ENCODE measurements around the gene CXCL6.
A peak's percentile ranks its signal among the peaks of the same experiment; 100 is the strongest.

Gene CXCL6

DNA sequence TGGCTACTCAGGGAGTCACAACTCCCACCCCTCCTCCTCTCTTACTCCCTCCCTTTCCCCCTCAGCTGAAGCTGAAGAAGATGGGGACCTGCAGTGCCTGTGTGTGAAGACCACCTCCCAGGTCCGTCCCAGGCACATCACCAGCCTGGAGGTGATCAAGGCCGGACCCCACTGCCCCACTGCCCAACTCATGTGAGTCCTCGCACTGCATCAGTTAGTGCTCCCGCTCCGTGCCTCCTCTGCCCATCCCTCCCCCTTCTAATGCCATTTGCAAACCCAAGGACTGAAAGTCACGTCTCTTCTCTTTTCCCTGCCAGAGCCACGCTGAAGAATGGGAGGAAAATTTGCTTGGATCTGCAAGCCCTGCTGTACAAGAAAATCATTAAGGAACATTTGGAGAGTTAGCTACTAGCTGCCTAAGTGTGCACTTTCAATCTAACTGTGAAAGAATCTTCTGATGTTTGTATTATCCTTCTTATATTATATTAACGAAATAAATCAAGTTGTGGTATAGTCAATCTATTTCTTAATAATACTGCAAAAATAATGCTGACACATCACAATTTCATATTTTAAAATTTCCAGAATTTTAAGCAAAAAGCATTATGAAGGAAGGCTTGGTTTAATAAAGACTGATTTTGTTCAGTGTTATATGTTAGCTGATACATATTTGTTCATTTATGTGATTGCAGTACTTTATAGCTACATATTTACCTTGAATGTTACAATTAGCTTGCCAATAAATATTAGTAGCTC lies 17.4 kb downstream of the CXCL6 start:
- TF ChIP-seq, protein P1, sequence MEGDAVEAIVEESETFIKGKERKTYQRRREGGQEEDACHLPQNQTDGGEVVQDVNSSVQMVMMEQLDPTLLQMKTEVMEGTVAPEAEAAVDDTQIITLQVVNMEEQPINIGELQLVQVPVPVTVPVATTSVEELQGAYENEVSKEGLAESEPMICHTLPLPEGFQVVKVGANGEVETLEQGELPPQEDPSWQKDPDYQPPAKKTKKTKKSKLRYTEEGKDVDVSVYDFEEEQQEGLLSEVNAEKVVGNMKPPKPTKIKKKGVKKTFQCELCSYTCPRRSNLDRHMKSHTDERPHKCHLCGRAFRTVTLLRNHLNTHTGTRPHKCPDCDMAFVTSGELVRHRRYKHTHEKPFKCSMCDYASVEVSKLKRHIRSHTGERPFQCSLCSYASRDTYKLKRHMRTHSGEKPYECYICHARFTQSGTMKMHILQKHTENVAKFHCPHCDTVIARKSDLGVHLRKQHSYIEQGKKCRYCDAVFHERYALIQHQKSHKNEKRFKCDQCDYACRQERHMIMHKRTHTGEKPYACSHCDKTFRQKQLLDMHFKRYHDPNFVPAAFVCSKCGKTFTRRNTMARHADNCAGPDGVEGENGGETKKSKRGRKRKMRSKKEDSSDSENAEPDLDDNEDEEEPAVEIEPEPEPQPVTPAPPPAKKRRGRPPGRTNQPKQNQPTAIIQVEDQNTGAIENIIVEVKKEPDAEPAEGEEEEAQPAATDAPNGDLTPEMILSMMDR (IDR thresholded peaks at IDR 0.05; ENCODE audit: low read length, missing control alignments): no peak
- DNase-seq (ENCODE audit: low read depth): no peak
- H3K4me3 ChIP-seq (replicated peaks; ENCODE audit: low read depth, low read length): no peak overlapping the region

DNA sequence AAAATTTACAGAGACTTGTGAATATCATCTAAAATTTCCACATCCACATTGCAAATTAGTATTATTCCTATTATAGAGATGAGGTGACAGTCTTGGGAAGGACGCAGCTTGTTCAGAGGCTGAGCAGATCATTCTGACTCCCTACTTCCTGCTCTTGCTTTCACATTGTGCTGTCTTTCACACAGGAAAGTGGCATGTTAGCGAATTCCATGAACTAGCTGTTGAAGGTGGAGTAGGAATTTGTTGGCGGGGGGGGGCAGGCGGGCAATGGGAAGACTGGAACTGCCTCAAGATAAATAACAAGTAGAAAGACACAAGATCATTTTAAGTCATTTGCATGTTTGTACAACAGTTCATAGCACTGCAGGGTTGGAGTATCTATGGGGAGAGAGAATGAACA lies 18.9 kb downstream of the CXCL6 start:
- TF ChIP-seq, protein P1 (IDR thresholded peaks at IDR 0.05; ENCODE audit: low read length, missing control alignments): no peak
- H3K4me3 ChIP-seq (replicated peaks; ENCODE audit: low read depth, low read length): no peak overlapping the region
- DNase-seq (ENCODE audit: low read depth): peak; percentile 58

DNA sequence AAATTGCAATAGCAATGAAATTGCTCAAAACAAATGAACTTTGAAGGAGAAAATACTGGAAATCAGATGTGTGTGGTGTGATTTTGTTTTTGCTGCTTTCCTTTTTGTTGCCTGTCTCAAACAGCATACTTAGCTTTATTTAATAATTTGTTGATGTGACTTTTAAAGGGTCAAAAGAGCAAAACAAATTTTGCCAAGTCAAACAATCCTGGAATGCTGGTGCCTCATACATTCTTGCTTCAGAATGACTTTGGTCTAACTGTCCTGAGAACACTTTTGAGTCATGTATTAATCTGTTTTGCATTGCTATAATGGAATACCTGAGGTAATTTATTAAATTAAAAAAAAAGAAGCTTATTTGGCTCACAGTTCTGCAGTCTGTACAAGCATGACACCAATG lies 20.0 kb downstream of the CXCL6 start:
- H3K4me3 ChIP-seq (replicated peaks; ENCODE audit: low read depth, low read length): no peak overlapping the region
- TF ChIP-seq, protein P1 (IDR thresholded peaks at IDR 0.05; ENCODE audit: low read length, missing control alignments): no peak
- peak; percentile 85 for DNase-seq (ENCODE audit: low read depth)

DNA sequence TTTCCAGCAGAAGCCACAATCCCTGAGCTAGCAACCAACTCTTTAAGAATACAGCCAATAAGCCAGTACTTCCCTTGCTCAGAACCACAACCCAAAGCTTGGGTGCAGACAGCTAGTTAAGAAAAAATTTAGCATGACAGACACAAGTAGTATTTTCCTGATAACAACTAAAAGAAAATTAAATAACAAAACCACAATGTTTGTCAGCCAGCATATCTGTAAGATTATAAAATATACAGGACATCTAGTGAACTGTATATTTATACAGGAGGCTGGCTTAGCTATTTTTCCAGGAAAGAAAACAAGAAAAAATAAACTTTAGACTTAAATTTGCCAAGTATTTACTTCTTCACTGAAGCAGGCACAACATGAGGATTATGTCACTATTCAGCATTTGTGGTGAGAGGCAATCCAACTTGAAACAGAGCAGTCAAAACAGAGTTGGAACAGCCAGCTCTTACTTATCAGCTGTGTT lies 23.2 kb downstream of the CXCL6 start:
- H3K4me3 ChIP-seq (replicated peaks; ENCODE audit: low read depth, low read length): no peak overlapping the region
- TF ChIP-seq, protein P1 (IDR thresholded peaks at IDR 0.05; ENCODE audit: low read length, missing control alignments): no peak
- peak; percentile 70 for DNase-seq (ENCODE audit: low read depth)

DNA sequence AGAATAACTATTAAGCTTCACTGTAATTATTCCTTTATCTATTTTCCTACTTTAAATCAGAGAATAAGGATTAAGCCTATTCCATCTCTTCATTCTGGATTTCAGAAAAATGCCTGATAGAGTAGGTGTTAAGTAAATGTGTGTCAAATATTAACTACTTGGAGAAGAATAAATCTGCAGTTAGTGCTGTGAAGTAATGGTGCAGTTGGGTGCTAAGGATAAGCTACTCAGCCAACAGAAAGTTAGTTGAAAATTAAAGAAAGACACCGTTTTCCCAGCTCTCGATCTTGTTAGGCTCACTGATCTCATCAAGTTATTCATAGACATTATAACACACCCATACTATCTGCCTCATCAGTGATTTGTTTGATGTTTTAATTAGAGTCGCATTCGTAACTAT lies 23.7 kb downstream of the CXCL6 start:
- no peak for DNase-seq (ENCODE audit: low read depth)

DNA sequence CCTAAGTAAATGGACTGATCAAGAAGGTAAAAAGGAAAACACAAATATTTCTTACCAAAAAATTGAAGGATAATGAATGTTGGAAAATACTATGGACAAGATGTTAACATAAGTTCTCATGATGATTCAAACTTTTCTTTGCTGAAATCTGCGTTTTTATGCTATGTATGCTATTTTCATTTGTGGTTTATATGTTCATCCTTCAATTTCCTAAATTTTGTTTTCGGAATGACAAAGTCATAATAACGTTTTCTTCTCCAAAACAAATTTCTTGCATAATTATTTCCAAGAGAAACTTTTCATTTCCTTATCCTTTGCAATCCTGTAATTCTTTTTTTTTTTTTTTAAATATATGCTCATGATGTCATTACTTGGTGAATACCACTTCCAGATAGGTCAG lies 24.4 kb downstream of the CXCL6 start:
- no peak overlapping the region for H3K4me3 ChIP-seq (replicated peaks; ENCODE audit: low read depth, low read length)
- DNase-seq (ENCODE audit: low read depth): no peak
- TF ChIP-seq, protein P1 (IDR thresholded peaks at IDR 0.05; ENCODE audit: low read length, missing control alignments): no peak

More for the DNA sequence above, 23.7 kb downstream of the CXCL6 start:
- H3K4me3 ChIP-seq (replicated peaks; ENCODE audit: low read depth, low read length): no peak overlapping the region
- TF ChIP-seq, protein P1 (IDR thresholded peaks at IDR 0.05; ENCODE audit: low read length, missing control alignments): no peak

DNA sequence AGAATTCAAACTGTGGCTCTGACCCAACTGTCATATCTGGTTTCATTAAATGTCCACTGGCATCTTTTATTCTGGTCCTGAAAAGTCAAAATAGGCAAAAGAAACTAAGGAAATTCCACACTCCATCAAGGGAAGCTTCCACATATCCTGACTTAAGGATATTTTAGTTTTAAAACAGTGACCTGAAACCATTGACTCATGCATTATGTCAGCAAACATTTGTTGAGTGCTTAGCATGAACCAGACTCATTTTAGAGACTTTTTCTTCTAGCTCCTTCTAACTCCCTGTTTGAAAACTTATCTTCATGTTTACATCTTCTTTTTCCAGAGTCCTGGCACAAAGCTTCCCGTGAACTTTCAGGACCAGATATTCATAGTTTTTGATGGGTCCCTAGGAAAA lies 25.8 kb downstream of the CXCL6 start:
- H3K4me3 ChIP-seq (replicated peaks; ENCODE audit: low read depth, low read length): no peak overlapping the region
- TF ChIP-seq, protein P1 (IDR thresholded peaks at IDR 0.05; ENCODE audit: low read length, missing control alignments): no peak
- DNase-seq (ENCODE audit: low read depth): no peak

All from fibroblast of pulmonary artery (primary cell).